Measurements from ENCODE around the gene PPP2R5A.
"Not testable (repeated sequence)": the region's sequence is repeated elsewhere in the genome, so short reads cannot be mapped to it uniquely, and the experiment has no call there.

PPP2R5A gene

DNA sequence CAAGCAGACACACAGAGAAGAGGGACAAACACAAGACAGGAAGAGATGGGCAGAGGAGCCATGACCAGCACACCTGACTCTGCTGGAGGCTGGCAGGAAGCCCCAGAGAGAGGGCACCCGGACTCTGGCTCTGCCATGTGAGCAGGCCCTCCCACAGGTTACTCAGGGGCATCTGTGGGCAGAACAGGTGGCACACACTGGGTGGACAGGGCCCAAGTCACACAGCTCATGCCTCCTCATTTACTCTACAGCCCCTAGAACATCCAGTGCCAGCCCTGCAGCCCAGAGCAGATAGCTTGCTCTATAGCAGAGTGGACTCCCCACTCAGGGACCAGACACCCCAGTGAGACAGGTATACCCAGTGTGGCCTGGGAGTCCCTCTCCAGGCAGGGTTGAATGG is 100.8 kb downstream of the PPP2R5A start:
- no peak overlapping the region for H3K4me3 Mint-ChIP-seq
- DNase-seq (ENCODE audit: low spot score in 2 of 2) (no peak), ATAC-seq (peak; percentile 28)
- peaks cover 16% of the 10 kb centered on the region for H3K4me1 Mint-ChIP-seq
- H3K9me3 Mint-ChIP-seq: peaks cover 5% of the 10 kb centered on the region
- H3K27ac Mint-ChIP-seq: peak overlapping the region; percentile 88
- peaks cover 44% of the 10 kb centered on the region for H3K36me3 Mint-ChIP-seq

DNA sequence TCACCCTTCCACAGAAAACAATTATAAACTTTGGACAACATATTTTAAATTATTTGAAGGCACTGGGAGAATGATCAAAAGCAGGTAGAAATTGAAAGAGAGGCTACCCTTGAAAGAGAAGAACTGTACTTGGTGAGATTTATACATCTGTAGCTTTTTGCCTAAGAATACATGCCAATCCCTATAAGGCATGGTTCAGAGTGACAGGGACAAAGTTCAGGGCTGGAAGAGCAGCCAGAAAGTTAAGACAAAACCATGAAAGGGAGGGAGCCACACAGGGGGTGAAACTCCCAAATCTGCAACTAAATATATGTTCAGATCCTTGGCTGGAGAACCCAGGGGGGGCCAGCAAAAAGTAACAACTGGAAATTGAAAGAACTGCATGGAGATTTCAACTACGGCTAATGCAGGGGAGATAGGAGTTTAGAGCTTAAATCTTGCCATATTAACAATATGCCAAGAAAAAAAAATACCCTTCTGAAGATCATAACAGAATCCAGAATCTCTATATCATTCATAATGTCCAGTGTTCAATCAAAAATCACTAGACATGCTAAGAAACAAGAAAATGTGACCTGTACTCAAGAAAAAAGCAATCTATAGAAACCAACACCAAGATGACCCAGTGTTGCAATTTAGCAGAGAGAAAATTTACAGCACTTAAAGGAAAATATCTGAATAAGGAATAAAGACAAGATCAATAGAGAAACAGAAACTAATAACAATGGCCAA is 103.9 kb downstream of the PPP2R5A start:
- Mint-ChIP-seq H3K4me3 (no peak overlapping the region), H3K36me3 (peaks cover 40% of the 10 kb centered on the region), H3K9me3 (peaks cover 8% of the 10 kb centered on the region), H3K4me1 (peaks cover 24% of the 10 kb centered on the region), H3K27ac (no peak overlapping the region)
- no peak for DNase-seq (ENCODE audit: low spot score in 2 of 2)
- ATAC-seq: no peak

DNA sequence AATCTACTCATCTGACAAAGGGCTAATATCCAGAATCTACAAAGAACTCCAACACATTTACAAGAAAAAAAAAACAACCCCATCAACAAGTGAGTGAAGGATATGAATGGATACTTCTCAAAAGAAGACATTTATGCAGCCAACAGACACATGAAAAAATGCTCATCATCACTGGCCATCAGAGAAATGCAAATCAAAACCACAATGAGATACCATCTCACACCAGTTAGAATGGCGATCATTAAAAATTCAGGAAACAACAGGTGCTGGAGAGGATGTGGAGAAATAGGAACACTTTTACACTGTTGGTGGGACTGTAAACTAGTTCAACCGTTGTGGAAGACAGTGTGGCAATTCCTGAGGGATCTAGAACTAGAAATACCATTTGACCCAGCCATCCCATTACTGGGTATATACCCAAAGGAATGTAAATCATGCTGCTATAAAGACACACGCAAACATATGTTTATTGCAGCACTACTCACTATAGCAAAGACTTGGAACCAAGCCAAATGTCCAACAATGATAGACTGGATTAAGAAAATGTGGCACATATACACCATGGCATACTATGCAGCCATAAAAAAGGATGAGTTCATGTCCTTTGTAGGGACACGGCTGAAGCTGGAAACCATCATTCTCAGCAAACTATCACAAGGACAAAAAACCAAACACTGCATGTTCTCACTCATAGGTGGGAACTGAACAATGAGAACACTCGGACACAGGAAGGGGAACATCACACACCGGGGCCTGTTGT is 110.6 kb downstream of the PPP2R5A start:
- DNase-seq (ENCODE audit: low spot score in 2 of 2); ATAC-seq; H3K4me3 Mint-ChIP-seq; H3K27ac Mint-ChIP-seq; H3K9me3 Mint-ChIP-seq; H3K4me1 Mint-ChIP-seq: not testable (repeated sequence)
- H3K36me3 Mint-ChIP-seq: peaks cover 17% of the 10 kb centered on the region

DNA sequence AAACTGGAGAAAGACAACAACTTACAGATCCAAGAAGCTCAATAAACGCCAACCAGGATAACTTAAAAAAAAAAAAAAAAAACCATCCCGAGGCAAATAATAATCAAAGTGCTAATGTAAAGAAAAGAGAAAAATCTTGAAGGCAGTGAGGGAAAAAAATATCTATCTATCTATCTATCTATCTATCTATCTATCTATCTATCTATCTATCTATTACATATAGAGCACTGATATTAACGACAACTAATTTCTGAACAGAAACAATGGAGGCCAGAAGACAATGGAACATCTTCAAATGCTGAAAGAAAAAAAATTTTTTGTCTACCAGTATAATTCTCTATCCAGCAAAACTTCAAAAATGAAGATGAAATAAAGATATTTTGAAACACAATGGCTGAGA is 111.4 kb downstream of the PPP2R5A start:
- Mint-ChIP-seq H3K4me3 (no peak overlapping the region), H3K4me1 (peaks cover 9% of the 10 kb centered on the region), H3K27ac (no peak overlapping the region), H3K9me3 (peaks cover 6% of the 10 kb centered on the region), H3K36me3 (peaks cover 14% of the 10 kb centered on the region)
- DNase-seq (ENCODE audit: low spot score in 2 of 2) (no peak), ATAC-seq (no peak)

DNA sequence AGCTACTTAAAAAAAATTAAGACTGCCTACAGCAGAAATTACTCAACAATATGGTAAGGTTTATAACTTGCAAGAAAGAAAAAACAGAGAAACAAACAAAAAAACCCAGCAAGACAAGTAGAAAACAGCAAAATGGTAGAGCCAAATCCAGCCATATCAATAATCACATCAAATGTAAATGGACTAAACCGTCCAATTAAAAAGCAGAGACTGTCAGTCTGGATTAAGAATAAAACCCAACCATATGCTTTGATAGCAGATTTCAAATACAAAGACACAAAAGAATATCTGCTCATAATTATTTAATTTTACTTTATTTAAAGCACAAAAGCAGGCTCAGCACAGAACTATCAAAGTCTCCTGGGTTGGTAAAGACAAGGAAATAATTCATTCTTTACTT is 112.0 kb downstream of the PPP2R5A start:
- no peak overlapping the region for H3K4me3 Mint-ChIP-seq
- DNase-seq (ENCODE audit: low spot score in 2 of 2) (no peak), ATAC-seq (no peak)
- peaks cover 13% of the 10 kb centered on the region for H3K4me1 Mint-ChIP-seq
- no peak overlapping the region for H3K27ac Mint-ChIP-seq
- H3K36me3 Mint-ChIP-seq: peaks cover 13% of the 10 kb centered on the region
- H3K9me3 Mint-ChIP-seq: peaks cover 5% of the 10 kb centered on the region

DNA sequence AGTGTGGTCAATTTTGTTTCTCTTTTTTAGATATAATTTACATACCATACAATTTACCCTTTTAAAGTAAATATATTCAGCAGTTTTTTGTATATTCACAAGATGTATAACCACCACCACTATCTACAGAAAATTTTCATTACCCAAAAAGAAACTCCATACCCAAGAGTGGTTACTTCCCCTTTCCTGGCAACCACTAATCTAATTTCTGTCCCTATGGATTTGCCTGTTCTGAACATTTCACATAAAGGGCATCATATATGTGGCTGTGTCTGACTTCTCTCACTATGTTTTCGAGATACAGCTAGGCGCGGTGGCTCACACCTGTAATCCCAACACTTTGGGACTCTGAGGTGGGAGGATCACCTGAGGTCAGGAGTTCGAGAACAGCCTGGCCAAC is 115.8 kb downstream of the PPP2R5A start:
- peaks cover 33% of the 10 kb centered on the region for H3K36me3 Mint-ChIP-seq
- H3K4me1 Mint-ChIP-seq: peaks cover 26% of the 10 kb centered on the region
- ATAC-seq (no peak), DNase-seq (ENCODE audit: low spot score in 2 of 2) (no peak)
- no peak overlapping the region for H3K4me3 Mint-ChIP-seq
- H3K9me3 Mint-ChIP-seq: peaks cover 5% of the 10 kb centered on the region
- H3K27ac Mint-ChIP-seq: no peak overlapping the region

DNA sequence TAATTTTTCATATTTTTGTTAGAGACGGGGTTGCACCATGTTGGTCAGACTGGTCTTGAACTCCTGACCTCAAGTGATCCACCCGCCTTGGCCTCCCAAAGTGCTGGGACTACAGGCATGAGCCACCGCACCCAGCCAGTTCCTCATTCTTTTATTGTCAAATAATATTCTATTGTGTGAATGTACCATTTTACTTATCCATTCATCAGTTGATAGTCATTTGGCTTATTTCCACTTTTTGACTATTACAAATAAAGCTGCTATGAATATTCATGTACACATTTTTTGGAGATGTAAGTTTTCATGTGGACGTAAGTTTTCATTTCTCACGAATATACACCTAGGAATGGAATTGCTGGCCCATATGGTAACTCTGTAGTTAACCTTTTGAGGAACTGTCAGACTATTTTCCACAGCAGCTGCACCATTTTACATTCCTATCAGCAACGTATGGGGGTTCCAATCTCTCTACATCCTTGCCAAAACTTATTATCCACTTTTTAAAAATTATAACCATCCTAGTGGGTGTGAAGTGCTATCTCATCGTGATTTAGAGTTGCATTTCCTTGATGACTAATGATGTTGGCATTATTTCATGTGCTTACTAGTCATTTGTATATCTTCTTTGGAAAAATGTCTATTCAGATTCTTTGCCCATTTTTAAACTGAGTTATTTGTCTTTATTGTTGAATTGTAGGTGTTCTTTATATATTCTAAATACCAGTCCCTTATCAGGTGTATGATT is 116.8 kb downstream of the PPP2R5A start:
- Mint-ChIP-seq H3K9me3 (peaks cover 1% of the 10 kb centered on the region), H3K4me3 (no peak overlapping the region), H3K4me1 (peaks cover 26% of the 10 kb centered on the region), H3K36me3 (peaks cover 35% of the 10 kb centered on the region), H3K27ac (peak overlapping the region; percentile 51)
- DNase-seq (ENCODE audit: low spot score in 2 of 2) (no peak), ATAC-seq (no peak)

DNA sequence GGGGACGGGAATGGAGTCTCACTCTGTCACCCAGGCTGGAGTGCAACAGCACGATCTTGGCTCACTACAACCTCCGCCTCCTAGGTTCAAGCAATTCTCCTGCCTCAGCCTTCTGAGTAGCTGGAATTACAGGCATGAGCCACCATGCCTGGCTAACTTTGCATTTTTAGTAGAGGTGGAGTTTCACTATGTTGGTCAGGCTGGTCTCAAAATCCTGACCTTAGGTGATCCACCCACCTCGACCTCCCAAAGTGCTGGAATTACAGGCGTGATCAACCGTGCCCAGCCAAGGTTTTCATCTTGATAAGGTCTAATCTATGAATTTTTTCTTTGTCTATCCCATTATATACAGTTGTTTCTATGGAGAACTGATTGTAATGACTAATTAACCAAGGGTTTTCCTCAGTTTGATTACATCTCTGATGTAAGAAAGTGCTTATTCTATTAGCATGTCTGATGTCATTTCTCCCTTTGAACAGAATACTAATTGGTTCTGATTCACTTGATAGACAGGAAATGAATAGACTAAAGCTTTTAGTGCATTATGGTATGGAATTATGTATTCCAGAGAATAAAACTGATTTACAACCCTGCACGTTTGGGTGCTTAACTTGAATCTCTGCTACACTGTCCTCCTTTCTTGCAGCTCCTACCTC is 117.6 kb downstream of the PPP2R5A start:
- H3K4me1 Mint-ChIP-seq: peaks cover 26% of the 10 kb centered on the region
- DNase-seq (ENCODE audit: low spot score in 2 of 2) (no peak), ATAC-seq (no peak)
- no peaks in the 10 kb centered on the region for H3K9me3 Mint-ChIP-seq
- H3K27ac Mint-ChIP-seq: peak overlapping the region; percentile 51
- no peak overlapping the region for H3K4me3 Mint-ChIP-seq
- H3K36me3 Mint-ChIP-seq: peaks cover 36% of the 10 kb centered on the region

DNA sequence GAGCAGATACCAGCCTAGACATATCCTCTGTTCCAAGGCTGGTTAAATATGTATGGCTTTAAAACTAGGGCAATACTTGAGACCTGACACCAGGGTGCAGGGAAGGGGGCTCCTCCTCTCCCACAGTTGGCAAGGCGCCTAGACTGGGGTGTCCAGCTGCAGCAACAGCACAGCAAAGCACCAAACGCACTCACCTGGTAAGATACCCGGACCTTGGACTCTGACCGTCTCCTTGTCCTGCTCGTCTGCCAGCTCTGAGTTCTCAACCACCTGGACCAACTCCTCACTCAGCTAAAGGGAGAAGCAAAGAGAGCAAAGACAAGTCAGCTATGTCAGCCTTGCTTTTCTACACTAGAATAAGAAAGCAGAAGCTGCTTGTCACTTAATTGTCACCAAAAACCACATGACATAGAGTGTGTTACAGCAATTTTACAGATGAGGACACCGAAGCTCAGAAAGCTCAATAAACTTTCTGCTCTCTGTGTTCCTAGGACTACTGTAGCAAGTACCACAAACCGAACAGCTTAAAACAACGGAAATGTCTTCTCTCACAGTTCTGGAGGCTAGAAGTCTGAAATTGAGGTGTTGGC is 125.1 kb downstream of the PPP2R5A start:
- Mint-ChIP-seq H3K36me3 (peaks cover 59% of the 10 kb centered on the region), H3K27ac (no peak overlapping the region), H3K9me3 (no peaks in the 10 kb centered on the region), H3K4me1 (peaks cover 42% of the 10 kb centered on the region), H3K4me3 (no peak overlapping the region)
- DNase-seq (ENCODE audit: low spot score in 2 of 2): no peak
- no peak for ATAC-seq
